Keratinocyte (primary cell): ENCODE measurements around the gene WASHC4. TPM values are rescaled to one million over a fixed set of nuclear protein-coding genes. Genes with fewer than 3 reads are reported as not detected.

Experiments used
- DNase-seq: peaks from one replicate; pipeline ENCODE4 v3.0.0-alpha.2; 2011; ENCODE audit warnings: low read depth, missing footprints, low spot score
- FAIRE-seq: peaks from 2 replicates; lab custom pipeline; 2011; peaks lifted over from hg19 to GRCh38; lab: Jason Lieb, UNC
- H2AFZ ChIP-seq: 2 replicates; pipeline ENCODE4 v1.6.0; 2012; ENCODE audit warnings: low read length, control low read depth, inconsistent platforms; ENCODE audit not compliant: control insufficient read depth
- H3K27ac ChIP-seq: 2 replicates; pipeline ENCODE4 v1.5.1; 2011; ENCODE audit warnings: low read length; ENCODE audit not compliant: control insufficient read depth, insufficient read depth
- H3K27me3 ChIP-seq: 3 replicates; pipeline ENCODE4 v1.6.0; 2011; ENCODE audit warnings: low read length; ENCODE audit not compliant: control insufficient read depth, insufficient read depth; ENCODE audit errors: extremely low read depth
- H3K36me3 ChIP-seq, 2 experiments: 2 replicates in 1 of 2; 3 replicates in 1 of 2; pipeline ENCODE4 v1.5.1; 2011; ENCODE audit warnings: low read length in 2 of 2, mild to moderate bottlenecking in 1 of 2; ENCODE audit not compliant: control insufficient read depth in 2 of 2, insufficient read depth in 2 of 2; ENCODE audit errors: extremely low read depth in 1 of 2
- H3K4me1 ChIP-seq: 3 replicates; pipeline ENCODE4 v1.5.1; 2011; ENCODE audit warnings: low read length; ENCODE audit not compliant: control insufficient read depth, insufficient read depth; ENCODE audit errors: extremely low read depth
- H3K4me2 ChIP-seq: 3 replicates; pipeline ENCODE4 v1.6.0; 2011; ENCODE audit warnings: low read depth, low read length; ENCODE audit not compliant: control insufficient read depth, insufficient read depth; ENCODE audit errors: extremely low read depth
- H3K4me3 ChIP-seq, 3 experiments: fragments of 200-600 bp in 1 of 3; sonication (generic) in 1 of 3; 2 replicates in 2 of 3; 3 replicates in 1 of 3; pipeline ENCODE4 v1.5.1; 2011 to 2016; ENCODE audit warnings: low read length in 3 of 3, mild to moderate bottlenecking in 3 of 3, control low read depth in 2 of 3, inconsistent platforms in 1 of 3, low read depth in 1 of 3, mixed read lengths in 1 of 3, mixed run types in 1 of 3, moderate library complexity in 1 of 3; ENCODE audit not compliant: control insufficient read depth in 2 of 3, insufficient read depth in 2 of 3; ENCODE audit errors: extremely low read depth in 1 of 3
- H3K79me2 ChIP-seq: 2 replicates; pipeline ENCODE4 v1.6.0; 2012; ENCODE audit warnings: low read length; ENCODE audit not compliant: control insufficient read depth, insufficient read depth
- H3K9ac ChIP-seq: 3 replicates; pipeline ENCODE4 v1.6.0; 2011; ENCODE audit warnings: low read length; ENCODE audit not compliant: control insufficient read depth, insufficient read depth; ENCODE audit errors: extremely low read depth
- H3K9me1 ChIP-seq: 3 replicates; pipeline ENCODE4 v1.6.0; 2011; ENCODE audit warnings: low read length; ENCODE audit not compliant: control insufficient read depth, insufficient read depth; ENCODE audit errors: extremely low read depth
- H3K9me3 ChIP-seq: 2 replicates; pipeline ENCODE4 v1.5.1; 2012; ENCODE audit warnings: low read depth, low read length; ENCODE audit not compliant: control insufficient read depth
- H4K20me1 ChIP-seq: 3 replicates; pipeline ENCODE4 v1.6.0; 2011; ENCODE audit warnings: low read length; ENCODE audit not compliant: control insufficient read depth, insufficient read depth; ENCODE audit errors: extremely low read depth
- EZH2 ChIP-seq: IDR thresholded peaks from one replicate; pipeline ENCODE4 v1.6.1; 2012; ENCODE audit warnings: inconsistent platforms, mild to moderate bottlenecking, low read length, moderate library complexity
- dilution Hi-C: fragments of 300-500 bp; cut with MboI; formaldehyde crosslinking; loops from one replicate; pipeline ENCODE4 v1.7.0; 2020; ENCODE audit warnings: low sequenced_read_pairs; ENCODE audit not compliant: extremely low pct_ligation_motif_present
- polyA plus RNA-seq, 5 experiments: library from polyadenylated mRNA; depleted of rRNA in 3 of 5; stranded (reverse) in 3 of 5; stranded (forward) in 1 of 5; unstranded in 1 of 5; fragments of >200 nt; gene quantifications; 1 replicate in 1 of 5; 2 replicates in 3 of 5; 3 replicates in 1 of 5; pipeline versions ENCODE4 v1.2.1 to v1.2.3, GENCODE V29; 2011 to 2012; ENCODE audit warnings: missing spikeins in 2 of 5, low read depth in 1 of 5, low replicate concordance in 1 of 5
- TF ChIP-seq, protein P1 (sequence below), 3 experiments: IDR thresholded peaks in 1 of 3; conservative IDR thresholded peaks in 1 of 3; optimal IDR thresholded peaks in 1 of 3; 2 replicates in 2 of 3; 3 replicates in 1 of 3; pipeline versions ENCODE3 to v1.5.1; 2011; ENCODE audit warnings: low read length in 3 of 3, mild to moderate bottlenecking in 3 of 3, moderate library complexity in 2 of 3, control low read depth in 1 of 3, inconsistent platforms in 1 of 3; ENCODE audit not compliant: insufficient read depth in 2 of 3; ENCODE audit errors: extremely low read depth in 1 of 3

Gene WASHC4
- polyA plus RNA-seq, 1 donor (not counting 4 experiments of a cell fraction or from before 2014, with no cell fraction given), result 58.1 TPM

GRCh38 chr12:105158876-105159275, 51.3 kb downstream of the WASHC4 start:
- Histone ChIP-seq H3K4me3 (no peak overlapping the region), H3K9me1 (no peaks in the 10 kb centered on the region), H3K4me1 (no peaks in the 10 kb centered on the region), H3K79me2 (no peaks in the 10 kb centered on the region), H3K4me2 (no peak overlapping the region), H2AFZ (no peak overlapping the region), H3K27me3 (no peaks in the 10 kb centered on the region), H3K9ac (no peak overlapping the region), H3K27ac (no peak overlapping the region), H3K36me3 (peaks cover 18 to 22% of the 10 kb centered on the region in 2 experiments), H3K9me3 (no peaks in the 10 kb centered on the region), H4K20me1 (no peaks in the 10 kb centered on the region)
- DNase-seq (no peak), FAIRE-seq (no peak)
- TF ChIP-seq EZH2, result no peak
- TF ChIP-seq, protein P1, sequence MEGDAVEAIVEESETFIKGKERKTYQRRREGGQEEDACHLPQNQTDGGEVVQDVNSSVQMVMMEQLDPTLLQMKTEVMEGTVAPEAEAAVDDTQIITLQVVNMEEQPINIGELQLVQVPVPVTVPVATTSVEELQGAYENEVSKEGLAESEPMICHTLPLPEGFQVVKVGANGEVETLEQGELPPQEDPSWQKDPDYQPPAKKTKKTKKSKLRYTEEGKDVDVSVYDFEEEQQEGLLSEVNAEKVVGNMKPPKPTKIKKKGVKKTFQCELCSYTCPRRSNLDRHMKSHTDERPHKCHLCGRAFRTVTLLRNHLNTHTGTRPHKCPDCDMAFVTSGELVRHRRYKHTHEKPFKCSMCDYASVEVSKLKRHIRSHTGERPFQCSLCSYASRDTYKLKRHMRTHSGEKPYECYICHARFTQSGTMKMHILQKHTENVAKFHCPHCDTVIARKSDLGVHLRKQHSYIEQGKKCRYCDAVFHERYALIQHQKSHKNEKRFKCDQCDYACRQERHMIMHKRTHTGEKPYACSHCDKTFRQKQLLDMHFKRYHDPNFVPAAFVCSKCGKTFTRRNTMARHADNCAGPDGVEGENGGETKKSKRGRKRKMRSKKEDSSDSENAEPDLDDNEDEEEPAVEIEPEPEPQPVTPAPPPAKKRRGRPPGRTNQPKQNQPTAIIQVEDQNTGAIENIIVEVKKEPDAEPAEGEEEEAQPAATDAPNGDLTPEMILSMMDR (optimal IDR thresholded peaks at IDR 0.05 in 1 of 3, IDR thresholded peaks at IDR 0.05 in 1 of 3, conservative IDR thresholded peaks at IDR 0.05 in 1 of 3; ENCODE audit: extremely low read depth in 1 of 3, insufficient read depth in 2 of 3, low read length in 3 of 3), result no peak
- dilution Hi-C loops, result no loop called here

- no peaks in the 10 kb centered on the region for H3K4me1 ChIP-seq
- H4K20me1 ChIP-seq, result no peaks in the 10 kb centered on the region
- no peak overlapping the region for H3K9ac ChIP-seq
- H3K27me3 ChIP-seq, result no peaks in the 10 kb centered on the region
- no peaks in the 10 kb centered on the region for H3K79me2 ChIP-seq
- DNase-seq, result no peak
- dilution Hi-C loops, result no loop called here
- H3K9me1 ChIP-seq, result no peaks in the 10 kb centered on the region
- H3K4me3 ChIP-seq, result no peak overlapping the region
- H3K4me2 ChIP-seq, result no peak overlapping the region
- peaks cover 26 to 29% of the 10 kb centered on the region in 2 experiments for H3K36me3 ChIP-seq
- H3K27ac ChIP-seq, result no peak overlapping the region
- H3K9me3 ChIP-seq, result no peaks in the 10 kb centered on the region
- TF ChIP-seq, protein P1 (optimal IDR thresholded peaks at IDR 0.05 in 1 of 3, IDR thresholded peaks at IDR 0.05 in 1 of 3, conservative IDR thresholded peaks at IDR 0.05 in 1 of 3; ENCODE audit: extremely low read depth in 1 of 3, insufficient read depth in 2 of 3, low read length in 3 of 3), result no peak
- no peak for TF ChIP-seq EZH2
- H2AFZ ChIP-seq, result no peak overlapping the region
- FAIRE-seq, result no peak
Measured at GRCh38 chr12:105162174-105162573, 54.6 kb downstream of the WASHC4 start.
